Middle frontal gyrus (tissue), 1 donor: ENCODE measurements around the gene MET.
"Not testable (repeated sequence)": the region's sequence is repeated elsewhere in the genome, so short reads cannot be mapped to it uniquely, and the experiment has no call there.

Source experiments
- DNase-seq: peaks from one replicate; pipeline ENCODE4 v3.0.0-alpha.2; 2015; ENCODE audit warnings: low spot score; ENCODE audit errors: extremely low spot score

Gene MET

DNA sequence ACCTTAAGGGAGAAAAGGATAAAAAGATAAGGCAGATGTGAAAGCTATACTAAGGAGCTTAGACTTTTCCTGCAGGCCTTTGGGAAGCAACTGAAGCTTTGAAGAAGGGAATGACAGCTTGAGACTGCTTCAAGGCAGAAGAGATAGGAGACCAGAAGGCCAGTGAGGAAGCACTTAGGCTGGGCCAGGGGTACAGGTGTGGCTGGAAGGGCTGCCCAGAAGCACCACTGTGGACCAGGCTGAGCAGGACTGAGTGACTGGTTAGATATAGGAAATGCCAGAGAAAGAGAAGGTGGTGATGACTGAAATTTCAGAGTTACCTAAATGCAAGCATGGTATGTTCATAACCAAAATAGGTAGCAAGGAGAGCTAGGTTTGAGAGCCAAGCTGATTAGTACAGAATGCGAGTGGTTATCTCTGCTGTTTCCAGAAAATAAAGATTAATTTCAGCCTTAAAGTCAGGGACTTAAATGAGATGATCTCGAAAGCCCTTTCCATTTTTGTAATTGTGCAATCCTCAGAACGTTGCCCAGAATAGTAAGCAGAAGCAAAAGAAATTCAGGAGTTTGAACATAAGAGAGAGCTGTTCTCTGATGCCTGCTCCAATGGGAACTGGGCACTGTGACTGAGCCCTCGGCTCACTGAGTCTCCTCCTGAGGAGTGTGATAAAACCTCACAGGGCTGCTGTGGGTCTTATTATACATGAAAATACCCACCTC is 54.9 kb downstream of the MET start:
- DNase-seq, result no peak

DNA sequence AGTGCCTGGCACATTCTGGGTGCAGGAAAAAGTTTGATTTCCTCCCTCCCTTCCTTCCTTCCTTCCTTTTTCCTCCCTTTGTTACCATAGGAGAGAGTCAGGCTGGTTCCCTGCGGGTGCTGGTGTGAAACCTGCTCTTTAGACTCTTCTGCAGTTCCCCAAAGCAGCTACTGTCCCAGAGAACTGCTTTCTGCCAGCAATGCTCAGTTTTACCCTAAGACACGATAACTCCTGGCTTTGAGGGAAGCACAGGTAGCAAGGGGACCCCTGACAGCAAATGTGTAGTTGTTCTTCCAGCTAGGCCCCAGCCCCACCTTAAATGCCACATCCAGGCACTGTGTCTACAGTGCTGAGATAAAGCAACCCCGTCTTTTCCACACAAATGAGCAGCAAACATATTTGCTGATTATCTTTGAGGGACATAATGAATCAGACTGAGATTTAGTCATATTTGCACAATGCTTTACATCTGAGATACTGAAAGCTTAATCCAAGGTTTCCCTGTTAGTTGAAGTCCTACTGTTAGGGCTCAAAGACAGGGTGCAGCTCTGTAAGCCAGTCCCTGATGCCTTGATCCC is 55.5 kb downstream of the MET start:
- DNase-seq, result no peak

GRCh38 chr7:116728413-116728812 is 56.4 kb downstream of the MET start:
- no peak for DNase-seq

GRCh38 chr7:116730097-116731022 is 58.4 kb downstream of the MET start:
- no peak for DNase-seq

- DNase-seq, result no peak
Observed at GRCh38 chr7:116731023-116731395, 59.0 kb downstream of the MET start.

- DNase-seq, result no peak
Observed at GRCh38 chr7:116731445-116732335, 59.7 kb downstream of the MET start.

GRCh38 chr7:116732788-116733694 is 61.0 kb downstream of the MET start:
- no peak for DNase-seq

DNA sequence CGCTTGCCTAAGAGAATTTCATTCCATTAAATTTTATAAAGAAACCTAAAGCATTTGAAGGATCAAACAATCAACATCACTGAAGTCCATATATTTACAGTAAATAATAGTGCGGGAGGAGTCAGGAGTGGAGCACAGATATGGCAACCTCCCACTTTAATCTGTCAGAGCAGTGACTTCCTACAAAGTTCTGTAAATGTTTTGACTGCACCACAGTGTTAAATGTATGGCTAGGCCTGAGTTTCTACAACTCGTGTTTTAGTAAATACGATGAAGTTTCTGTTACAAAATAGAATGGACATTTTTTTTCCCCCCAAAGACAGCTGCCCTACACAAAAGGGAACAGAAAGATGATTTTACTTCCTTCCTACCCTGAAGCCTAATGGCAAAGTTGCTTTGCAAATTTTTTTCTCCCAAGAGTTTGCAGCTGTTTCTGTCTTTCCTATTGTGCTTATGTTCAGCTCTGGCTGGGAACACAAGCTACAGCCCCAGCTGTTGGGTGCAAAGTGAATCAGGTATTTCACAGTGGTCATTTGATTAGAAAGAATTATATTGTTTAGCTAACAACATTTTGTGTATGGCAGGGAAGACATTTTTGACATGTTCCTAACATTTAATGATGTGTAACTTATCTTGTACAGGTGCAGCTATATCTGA is 62.1 kb downstream of the MET start:
- DNase-seq, result no peak

GRCh38 chr7:116734710-116735109 is 62.7 kb downstream of the MET start:
- no peak for DNase-seq

DNA sequence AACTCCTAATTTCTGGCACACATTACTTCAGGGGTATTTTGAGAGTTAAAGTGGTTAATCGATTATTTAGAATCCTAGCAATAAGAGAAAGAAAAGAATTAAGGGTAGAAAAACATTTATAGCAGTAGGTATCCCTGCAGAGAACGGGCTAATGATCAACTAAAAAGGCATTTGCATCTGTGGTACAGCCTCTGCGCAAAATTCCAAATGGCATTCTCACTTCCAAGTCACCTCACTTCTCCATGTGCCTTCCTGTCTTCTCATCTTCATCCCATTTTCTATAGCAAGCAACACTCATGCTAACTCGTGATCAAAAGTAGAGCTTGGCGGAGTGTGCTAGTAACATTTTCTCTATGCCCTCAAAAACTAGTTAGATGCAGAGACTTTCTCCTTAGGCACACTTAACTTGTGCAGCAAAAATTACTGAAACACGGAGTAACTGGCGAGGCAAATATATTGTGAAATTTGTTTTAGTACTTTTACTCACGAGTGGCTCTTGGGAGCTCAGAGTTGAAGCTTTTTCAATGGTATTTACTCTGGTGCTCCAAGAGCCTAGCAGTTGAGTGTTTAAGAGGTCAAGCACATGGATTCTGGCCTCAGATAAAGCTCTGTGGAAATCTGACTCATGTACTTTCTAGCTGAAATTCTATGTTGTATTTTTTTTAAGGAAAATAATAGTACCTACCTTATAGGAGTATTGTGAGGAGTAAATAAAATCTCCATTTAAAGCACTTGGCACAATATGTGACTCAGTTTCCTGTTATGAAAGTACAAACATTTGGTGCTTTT is 65.1 kb downstream of the MET start:
- DNase-seq, result no peak

GRCh38 chr7:116738378-116738777 is 66.4 kb downstream of the MET start:
- no peak for DNase-seq

DNA sequence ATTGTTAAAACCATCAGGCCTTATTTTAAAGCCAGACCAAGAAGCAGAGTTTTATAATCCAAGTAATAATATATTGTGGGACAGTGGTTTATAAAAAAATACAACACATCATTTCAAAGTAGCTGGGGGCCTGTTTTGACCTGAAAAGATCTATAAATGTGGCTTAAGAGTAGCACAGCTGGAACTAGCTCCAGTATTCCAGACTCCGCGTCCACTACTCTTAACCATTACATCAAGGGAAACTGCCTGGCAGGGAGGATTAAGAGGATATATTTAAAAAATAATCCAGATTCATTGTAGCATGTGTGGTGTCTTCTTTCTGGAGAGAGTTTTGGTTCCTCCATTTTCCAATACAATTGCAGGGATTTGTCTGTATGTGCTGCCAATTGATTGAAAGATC is 67.3 kb downstream of the MET start:
- DNase-seq, result no peak

DNA sequence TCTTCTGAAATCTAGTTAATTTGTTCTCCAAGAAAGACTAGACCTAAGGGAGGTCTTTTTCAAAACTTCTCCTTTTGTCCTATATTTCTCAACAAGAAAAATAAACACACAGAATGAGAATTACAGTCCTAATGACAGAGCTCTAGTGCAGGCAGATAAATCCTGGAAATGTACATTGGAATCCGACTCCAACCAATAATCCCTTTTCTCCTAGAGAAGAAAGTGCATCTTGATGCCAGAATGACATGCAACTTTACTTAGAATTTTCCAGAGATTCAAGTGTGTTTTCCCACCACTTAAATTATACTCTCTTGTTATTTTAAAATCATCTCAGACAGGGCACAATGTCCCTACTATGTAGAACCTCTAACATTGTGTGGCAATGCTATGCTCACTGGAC is 68.2 kb downstream of the MET start:
- no peak for DNase-seq

DNA sequence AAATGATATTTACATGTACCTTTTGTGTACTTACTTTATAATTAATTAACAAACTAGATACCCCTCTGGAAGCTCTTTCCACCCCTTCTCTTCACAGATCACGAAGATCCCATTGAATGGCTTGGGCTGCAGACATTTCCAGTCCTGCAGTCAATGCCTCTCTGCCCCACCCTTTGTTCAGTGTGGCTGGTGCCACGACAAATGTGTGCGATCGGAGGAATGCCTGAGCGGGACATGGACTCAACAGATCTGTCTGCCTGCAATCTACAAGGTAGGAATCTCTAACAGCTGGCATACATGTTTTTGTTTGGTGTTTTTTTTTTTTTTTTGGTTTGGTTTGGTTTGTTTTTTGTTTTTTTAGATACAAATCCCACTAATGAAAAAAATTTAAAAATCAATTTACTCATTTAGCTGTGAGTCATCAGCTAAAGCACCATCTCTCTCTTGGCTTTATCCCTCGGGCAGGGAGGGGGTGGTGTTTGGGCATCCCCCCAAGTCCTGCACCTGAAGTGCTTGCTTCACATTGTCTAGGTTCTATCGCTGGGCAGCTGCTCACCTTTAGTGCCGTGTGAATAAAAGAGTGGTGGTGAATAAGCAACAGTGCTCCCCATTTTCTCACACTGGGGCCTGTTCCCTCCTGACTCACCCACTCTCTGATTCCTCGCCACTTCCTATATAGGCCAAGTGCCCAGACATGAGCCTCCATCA is 68.9 kb downstream of the MET start:
- no peak for DNase-seq

DNA sequence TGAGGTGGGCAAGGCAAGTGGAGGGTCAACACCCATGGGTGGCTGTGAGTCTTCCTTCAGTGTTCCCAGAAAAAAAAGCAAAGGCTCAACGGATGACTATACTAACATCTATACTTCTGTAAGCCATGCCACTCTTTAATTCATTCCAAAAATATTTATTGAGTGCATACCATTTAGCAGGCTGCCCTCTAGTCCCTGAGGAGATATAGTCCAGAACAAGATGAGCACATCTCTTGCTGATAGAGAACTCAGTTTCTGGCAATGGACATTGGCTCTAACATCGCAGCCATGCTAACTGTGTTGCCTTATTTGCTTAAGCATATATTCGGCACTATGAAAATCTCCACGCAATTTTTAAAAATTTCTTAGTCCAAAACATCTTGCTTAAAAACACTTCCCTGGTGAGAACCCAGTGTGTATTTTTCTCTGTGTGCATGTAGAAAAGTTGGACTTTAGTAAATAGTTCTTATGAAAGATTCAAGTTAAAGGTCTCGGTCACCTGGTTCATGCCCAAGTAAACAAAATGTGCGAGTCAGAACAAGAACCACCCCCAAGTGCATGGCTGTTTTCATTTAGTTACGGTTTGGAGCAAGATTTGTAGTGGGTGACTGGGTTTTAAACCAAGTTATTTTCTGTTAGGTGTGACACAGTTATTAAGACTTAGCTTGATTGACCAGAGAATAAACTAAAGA is 69.8 kb downstream of the MET start:
- no peak for DNase-seq

DNA sequence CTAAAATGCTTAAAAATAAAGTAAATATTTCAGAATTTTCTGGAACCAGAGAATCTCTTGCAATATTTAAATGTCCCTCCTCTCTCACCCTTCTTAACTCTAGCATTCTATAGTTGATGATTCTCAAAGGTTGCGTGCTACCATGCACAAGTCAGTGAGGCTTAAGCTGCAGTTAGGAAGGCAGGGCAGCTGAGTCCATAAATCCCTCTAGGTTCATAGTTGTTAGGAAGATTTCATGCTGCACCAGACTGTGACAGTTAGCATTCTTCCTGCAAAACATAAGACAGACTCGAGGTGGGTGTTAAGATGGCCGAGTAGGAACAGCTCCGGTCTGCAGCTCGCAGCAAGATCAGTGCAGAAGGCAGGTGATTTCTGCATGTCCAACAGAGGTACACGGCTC is 70.6 kb downstream of the MET start:
- no peak for DNase-seq

- DNase-seq, result not testable (repeated sequence)
Observed at GRCh38 chr7:116743835-116744234, 71.8 kb downstream of the MET start.

DNA sequence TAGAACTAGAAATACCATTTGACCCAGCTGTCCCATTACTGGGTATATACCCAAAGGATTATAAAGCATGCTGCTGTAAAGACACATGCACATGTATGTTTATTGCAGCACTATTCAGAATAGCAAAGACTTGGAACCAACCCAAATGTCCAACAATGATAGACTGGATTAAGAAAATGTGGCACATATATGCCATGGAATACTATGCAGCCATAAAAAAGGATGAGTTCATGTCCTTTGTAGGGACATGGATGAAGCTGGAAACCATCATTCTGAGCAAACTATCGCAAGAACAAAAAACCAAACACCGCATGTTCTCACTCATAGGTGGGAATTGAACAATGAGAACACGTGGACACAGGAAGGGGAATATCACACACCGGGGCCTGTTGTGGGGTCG is 74.4 kb downstream of the MET start:
- DNase-seq, result not testable (repeated sequence)
